Stimulated activated CD4-positive, alpha-beta T cell treated with anti-CD3 and anti-CD28 coated beads, TNF-alpha, amount 100 ng/mL, for 48 hours (primary cell): ENCODE results near the gene ROCK1.
A peak's percentile ranks its signal among the peaks of the same experiment; 100 is the strongest.
"Not testable (repeated sequence)": the region's sequence is repeated elsewhere in the genome, so short reads cannot be mapped to it uniquely, and the experiment has no call there.

Source experiments
- DNase-seq, 3 donors: peaks; one replicate each; pipeline ENCODE4 v3.0.0-alpha.2; 2020; ENCODE audit warnings: low read depth in 3 of 3

ROCK1 gene

DNA sequence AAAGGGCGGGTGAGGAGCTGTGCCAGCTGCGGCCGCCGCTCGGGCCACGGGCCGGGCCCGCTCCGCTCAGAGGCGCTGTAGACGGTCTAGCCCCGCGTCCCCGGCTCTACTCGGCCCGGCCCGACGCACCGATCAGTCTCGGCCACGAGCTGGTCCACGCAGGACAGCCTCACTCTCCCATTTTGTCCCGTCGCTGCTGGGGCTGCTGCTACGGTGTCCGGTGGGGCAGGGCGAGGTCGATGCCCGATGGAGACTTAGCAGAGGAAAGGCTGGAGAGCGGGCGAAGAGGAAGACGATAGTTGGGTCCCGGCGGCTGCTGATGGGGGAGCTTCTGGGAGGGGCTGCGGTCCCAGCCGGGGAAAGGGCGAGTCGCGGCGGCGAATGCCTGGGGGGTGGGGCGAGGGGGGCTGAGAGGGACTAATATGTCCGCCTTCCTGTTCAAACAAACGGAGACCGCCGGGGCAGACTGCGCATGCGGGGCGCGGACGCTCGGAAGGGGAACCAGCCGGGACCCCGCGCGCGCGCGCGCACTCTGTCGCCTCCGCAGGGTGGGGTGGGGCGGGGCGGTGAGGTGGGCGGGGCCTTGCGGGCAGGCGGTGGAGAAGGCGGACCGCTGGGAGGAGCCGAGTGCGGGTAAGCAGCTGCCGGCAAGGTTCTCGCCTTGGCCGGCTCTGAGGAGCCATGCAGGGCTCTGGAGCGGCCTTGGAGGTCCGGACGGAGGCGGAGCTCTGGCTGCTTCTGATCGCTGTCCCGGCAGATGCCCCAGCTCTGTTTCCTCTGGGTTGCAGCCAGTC, at the start of gene ROCK1:
TSS of gene ROCK1 (minus strand) at position 468 of the 794 bp plus-strand sequence. CDS start 903 bp downstream, outside the sequence.
- DNase-seq, result peak; percentile 94 to 98 (median 97)

DNA sequence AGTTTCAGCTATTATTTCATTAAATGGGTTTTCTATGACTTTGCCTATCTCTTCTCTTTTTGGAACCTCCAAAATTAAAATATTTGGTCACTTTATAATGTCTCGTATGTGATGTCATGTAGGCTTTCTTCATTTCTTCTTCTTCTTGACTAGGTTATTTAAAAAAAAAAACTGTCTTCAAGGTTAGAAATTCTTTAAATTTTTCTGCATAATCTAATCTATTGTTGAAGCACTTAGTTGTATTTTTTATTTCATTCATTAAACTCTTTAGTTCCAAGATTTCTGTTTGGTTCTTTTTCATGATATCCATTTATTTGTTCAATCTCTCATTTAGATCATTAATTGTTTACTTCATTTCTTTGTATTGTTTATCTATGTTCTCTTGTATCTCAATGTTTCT, 43.8 kb upstream of the ROCK1 start:
- DNase-seq, result no peak

DNA sequence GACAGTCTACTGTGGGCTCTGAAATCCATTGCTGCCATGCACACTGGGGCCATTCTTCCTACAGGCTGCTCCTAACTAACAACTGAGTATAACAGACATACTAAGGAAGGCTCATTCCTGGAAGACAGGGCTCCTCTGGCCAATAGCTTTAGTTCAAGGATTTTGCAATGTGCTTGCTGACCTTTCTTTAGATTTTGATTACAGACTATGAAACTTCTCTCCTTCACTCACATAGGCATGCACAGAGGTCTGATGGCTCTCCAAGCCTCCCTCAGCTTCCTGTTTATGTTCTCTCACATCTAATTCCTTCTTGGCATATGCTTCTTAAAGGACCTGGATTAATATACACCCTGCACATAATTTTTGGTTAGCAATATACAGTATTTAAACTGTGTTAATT, 34.4 kb upstream of the ROCK1 start:
- DNase-seq, result no peak

DNA sequence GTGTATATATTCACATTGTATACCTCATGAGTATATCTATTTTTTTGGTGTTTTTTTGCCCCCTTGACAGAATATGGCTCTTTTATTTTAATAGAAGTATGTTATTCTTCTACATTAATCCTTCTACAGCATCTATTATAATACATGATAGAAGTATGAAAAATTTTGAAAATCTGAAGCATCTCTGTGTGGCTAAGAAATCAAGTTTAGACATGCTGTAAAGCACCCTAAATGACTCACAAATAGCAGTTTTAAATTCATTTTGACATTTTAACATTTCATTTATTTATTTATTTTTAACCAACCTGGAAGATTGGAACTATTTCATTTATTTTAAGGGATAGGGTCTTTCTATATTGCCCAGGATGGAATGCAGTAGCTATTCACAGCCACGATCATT, 33.8 kb upstream of the ROCK1 start:
- DNase-seq, result no peak

DNA sequence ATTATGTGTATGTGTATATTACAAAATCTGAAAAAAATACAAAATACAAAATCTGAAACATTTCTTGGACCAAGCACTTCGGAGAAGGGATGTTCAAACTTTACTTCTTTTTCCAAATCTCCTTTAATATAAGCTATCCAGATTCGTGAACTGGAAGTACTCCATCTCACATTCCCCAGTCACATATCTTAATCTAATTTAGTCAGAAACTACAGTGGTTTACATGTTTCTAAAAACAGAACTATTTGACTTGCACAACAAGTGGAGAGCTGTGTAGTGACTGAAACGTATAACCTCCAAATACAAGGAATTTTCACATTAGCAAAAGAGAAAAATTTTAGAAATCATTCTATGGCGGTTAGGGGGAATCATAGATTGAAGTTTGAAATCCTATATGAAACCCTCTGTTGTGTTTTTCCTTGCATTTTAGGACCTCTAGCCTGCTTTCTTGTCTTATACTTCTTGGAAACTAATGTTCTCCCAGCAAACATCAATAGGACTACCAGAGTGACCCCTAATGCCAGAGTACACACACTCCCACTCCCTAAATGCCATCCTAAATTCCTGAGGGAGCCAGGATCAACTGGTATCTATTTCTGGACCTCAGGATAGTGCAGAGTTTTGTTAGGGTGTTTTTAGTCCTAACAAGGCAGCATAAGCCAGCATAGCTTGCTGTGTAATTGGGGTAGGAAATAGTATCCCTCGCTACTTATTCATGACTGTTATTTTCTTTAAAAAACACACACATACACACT, 30.2 kb upstream of the ROCK1 start:
- no peak for DNase-seq

DNA sequence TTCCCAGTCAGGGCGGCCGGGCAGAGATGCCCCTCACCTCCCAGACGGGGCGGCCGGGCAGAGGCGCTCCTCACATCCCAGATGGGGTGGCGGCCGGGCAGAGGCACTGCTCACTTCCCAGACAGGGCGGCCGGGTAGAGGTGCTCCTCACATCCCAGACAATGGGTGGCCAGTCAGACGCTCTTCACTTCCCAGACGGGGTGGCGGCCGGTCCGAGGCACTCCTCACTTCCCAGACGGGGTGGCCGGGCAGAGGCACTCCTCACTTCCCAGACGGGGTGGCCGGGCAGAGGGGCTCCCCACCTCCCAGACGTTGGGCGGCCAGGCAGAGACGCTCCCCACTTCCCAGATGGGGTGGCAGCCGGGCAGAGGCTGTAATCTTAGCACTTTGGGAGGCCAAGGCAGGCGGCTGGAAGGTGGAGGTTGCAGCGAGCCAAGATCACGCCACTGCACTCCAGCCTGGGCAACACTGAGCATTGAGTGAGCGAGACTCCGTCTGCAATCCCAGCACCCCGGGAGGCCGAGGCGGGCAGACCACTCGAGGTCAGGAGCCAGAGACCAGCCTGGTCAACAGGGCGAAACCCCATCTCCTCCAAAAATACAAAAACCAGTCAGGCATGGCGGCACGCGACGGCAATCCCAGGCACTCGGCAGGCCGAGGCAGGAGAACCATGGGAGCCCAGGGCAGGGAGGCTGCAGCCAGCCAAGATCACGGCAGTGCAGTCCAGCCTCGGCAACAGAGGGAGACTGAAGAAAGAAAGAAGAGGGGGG, 26.3 kb upstream of the ROCK1 start:
- not testable (repeated sequence) for DNase-seq

DNA sequence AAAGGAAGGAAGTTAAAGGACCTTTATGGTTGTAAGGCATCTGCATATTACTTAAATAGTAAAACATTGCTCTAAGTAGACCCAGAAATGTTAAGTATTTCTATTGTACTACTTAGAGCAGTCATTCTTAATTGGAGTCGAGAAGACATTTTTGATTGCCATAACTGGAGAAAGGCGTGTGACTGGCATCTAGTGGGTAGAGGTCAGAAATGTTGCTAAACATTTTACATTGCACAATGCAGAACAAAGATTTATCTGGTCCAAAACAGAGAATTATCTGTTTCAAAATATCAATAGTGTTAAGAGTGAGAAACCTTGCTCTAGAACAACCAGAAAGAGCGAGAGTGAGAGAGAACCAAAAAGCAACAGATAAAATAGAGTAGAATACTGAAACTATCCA, 23.3 kb upstream of the ROCK1 start:
- DNase-seq, result no peak

DNA sequence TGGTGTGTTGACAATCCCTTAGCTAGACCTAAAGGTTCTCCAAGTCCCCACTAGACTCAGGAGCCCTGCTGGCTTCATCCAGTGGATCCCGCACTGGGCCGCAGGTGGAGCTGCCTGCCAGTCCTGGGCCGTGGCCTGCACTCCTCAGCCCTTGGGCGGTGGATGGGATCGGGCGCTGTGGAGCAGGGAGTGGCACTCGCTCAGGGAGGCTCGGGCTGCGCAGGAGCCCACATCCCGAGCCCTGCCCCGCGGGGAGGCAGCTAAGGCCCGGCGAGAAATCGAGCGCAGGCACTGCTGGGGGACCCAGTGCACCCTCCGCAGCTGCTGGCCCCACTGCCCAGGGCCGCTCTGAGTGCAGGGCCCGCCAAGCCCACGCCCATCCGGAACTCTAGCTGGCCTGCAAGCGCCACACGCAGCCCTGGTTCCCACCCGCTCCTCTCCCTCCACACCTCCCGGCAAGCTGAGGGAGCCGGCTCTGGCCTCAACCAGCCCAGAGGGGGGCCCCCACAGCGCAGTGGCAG, 20.8 kb upstream of the ROCK1 start:
- DNase-seq, result no peak

DNA sequence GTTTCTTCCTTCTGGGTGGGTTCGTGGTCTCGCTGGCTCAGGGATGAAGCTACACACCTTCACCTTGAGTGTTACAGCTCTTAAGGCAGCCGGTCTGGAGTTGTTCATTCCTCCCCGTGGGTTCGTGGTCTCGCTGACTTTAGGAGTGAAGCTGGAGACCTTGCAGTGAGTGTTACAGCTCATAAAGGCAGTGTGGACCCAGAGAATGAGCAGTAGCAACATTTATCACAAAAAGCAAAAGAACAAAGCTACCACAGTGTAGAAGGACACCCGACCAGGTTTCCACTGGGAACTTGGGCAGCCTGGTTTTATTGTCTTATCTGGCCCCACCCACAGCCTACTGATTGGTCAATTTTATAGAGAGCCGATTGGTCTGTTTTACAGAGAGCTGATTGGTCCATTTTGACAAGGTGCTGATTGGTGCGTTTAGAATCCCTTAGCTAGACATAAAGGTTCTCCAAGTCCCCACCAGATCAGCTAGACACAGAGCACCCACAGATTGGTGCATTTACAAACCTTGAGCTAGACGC, 20.1 kb upstream of the ROCK1 start:
- DNase-seq, result no peak

DNA sequence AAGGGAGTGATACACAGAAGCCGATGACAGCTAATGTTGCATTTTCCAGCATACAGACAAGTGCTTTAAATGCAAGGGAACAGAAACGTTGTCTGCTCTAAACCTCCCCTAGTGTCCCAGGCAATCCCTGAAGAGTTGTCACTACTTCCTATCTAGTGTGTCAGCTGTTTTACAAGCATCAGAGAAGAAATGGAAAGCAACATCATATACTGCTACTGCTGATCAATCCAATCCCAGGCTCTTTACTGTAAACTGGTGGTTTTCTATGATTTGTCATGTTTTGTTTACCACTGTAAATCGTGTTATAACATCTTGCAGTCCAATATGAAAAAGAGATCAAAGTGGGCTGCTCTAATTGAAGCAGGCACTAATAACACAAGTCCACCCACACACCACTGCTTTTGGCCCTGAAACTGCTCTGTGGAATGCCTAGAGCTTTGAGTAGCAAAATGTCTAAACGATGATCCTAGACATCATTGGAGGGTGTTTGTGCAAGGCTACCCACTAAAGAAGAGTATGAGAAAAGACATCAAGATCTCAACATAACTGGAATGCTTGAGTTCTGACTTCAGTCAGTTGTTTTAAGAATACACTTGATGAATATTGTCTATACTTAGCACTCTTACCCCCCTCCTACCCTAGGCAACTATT, 18.1 kb upstream of the ROCK1 start:
- no peak for DNase-seq

DNA sequence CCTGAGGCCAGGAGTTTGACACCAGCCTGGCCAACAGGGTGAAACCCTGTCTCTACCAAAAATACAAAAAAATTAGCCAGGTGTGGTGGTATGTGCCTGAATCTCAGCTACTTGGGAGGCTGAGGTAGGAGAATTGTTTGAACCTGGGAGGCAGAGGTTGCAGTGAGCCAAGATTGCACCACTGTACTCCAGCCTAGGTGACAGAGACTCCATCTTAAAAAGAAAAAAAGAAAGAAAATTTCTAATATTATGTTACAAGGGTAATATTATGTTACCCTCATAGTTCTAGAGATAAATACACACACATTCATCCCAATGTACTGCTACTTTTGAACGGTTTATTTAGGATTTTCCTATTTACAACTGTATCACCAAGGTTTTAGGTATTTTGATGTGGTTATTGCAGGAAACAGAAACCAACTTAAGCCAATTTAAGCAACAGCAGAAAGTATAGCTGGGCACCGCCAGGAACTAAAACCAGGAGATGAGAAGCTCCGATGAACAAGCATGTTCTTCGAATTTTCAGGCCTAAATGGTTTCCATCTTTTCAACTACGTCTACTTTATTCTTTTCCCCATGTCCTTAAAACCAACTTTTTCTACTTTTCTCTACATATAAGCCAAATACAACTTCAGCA, 11.8 kb upstream of the ROCK1 start:
- no peak for DNase-seq

DNA sequence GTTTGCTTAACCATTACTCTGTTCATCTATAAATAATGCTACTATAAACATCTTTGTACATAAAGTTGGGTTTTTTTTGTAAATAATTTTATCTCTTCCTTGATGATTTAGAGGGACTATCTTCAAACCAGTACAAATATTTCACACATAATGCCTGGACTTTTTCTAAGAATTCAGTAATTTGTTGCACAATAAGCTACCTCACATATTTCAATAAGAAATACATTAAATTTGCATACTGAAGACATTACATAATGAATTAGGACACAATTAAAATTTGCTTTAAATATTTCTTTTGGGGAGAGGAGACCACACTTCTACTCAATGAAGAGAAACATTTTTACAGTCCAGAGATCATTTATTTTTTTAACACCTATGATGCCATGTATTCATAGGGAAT, 7.2 kb upstream of the ROCK1 start:
- DNase-seq, result no peak

DNA sequence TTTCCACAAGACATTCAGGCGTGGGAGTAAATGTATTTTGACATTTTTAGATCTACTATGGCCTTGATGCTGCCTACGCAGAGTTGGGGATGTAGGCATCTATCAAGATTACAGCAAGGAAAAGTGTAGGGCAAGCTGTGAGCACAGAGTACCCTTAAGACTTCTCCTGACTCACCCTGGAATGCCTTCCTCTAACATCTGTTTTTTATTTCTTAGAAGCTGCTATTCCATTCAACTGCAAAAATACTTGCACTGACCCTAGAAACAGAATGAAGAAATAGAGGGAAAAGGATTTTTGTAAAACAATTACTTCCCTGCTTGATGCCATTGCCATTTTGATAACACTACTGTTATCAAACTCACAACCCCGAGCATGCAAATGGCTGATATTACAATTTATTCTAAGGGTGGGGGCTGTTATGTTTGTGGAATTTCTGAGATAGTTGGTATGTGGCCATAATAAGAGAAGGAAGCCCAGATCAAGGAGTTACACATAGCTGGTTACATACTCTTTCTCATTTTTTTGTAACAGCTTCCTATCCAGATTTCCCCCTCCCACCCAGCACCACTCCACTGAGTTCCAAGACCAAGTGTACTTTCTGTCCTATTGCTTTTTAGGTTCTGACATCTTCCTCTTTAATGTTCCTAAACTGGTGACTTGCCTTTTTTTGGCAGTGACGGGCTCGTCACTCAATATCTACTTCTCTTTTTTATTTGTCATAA, 6.0 kb upstream of the ROCK1 start:
- DNase-seq, result no peak

DNA sequence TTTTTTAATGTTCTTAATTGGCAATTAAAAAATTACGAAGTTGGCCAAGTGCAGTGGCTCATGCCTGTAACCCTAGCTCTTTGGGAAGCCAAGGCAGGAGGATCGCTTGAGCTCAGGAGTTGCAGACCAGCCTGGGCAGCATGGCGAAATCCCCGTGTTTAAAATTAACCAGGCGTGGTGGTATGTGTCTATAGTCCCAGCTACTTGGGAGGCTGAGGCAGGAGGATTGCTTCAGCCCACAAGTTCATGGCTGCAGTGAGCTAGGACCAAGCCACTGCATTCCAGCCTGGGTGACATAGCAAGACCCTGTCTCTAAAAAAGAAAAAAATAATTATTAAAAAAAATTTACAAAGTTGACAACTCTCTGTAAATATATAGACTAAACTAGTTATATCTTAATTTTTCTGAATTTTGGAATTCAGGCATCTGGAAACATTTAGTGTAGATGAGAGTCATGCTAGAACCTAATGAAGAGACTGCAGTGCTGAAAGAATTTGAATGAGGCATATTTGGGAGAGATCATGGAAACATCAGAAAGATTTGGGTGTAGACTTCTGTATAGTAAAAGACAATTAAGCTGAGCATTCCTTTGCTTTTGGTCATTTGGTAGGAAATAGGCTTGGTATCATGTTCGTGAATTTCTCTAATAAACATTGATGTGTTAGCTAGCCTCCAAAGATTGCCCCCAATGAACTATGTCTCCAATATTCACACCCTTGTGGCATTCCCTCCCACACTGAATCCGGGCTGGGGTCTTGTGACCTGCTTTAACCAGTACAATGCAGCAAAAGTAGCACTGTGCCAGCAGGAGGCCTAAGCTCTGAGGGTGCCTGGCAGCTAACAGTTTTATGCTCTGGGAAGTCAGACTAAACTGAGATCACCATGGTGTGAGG, 4.2 kb upstream of the ROCK1 start:
- no peak for DNase-seq

DNA sequence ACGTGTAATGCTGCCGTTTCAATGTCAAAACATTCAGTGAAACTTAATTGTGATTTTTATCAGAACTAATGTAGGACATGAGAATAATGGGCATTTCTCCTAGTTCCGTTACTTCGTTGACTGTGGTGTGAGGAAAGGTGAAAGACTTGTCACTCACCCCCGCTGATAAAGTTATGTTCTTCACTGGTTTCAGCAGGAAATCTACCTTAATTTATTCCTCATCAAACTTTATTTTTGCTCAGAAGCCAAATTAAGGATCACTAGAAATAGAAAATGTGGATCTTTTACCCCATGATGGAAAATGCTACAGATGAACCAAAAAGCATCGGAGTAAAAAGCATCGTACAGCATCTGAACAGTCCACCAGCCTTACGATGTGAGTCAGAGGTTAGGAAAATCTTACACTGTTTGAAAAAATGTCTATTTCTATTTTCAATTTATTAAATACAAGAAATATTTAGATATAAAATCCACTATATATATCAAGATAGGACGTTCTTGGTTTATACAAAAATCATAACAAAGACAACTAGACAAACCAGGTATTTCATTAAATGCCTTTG, 1.0 kb upstream of the ROCK1 start:
- no peak for DNase-seq

DNA sequence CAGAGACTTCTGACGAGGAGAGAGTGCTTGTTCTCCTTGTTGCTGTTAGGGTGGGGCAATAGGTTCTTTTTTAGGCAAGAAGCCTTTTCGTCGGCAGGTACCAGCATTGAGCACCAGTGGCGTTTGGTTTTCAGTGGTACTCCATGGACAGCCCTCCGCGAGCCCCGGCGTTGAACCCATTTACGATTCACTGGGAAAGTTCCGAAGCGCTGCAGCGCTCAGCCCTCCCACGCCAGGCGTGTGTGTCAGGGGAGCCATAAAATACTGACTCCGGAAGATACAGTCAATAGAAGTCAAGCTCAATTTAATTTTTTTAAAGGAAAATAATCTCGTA, 494 bp upstream of the ROCK1 start:
- peak in 2 of 3 donors; percentile 19 to 34 for DNase-seq

DNA sequence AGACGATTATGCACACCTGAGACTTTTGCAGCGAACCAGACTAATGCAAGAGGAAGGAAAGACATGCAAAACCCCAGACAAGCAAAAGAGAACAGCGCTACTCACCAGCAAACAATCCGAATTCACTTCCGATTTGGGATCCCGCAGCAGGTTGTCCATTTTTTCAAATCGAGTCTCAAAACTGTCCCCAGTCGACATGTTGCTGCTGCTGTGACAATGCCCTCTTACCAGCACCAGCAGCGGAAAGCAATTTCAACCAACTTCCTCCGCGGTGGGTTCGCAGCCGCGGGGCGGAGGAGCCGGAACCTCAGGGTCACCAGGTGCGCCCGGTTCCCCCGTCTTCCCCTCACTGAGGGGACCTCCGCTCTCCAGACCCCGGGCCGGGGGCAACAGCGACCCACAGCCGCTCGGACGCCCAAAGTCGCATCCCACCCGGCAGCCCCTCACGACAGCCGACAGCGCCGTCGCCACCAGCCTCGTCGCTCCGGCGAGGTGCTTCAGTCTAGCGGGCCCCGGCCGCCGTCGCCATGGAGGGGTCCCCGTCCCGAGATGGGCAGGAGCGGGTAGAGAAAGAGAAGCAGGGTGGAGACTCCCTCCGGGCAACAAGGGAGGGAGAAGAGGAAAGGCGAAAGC, 784 bp downstream of the ROCK1 start:
- DNase-seq, result peak; percentile 25 to 41 (median 29)

DNA sequence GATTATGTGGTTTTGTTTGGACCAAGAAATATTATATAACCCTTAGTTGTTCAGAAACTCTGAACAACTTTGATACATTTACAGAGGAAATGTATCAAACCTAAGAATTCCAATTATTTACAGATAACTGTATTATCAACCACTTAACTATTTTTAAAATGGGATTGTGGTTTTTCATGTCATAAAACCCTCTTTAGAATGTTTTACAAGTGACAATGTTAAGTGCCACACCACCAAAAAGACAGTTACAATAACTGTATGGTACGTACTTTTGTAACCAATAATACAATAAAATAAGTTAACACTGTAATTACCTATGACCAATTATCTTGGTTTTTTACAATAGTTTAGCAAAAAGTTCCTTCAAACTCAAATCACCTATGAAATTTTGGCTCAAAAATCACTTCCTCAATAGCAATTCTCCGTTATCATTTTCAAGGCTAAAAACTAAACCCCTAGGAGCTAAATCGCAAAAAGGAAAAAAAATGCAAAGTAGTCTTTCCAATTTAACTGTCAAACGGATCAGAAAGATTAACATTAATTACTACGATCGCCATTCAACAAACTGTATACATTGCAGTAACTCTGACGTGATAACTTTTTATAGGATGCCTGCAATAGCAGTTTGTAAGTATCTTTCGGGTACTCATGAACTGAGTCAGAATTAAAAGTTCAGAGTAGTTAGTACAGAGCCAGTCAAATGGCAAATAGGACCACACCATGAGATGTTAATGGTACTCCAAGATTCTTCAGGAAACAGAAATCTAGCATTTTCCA, 1.5 kb downstream of the ROCK1 start:
- no peak for DNase-seq
